Stimulated activated CD4-positive, alpha-beta T cell treated with anti-CD3 and anti-CD28 coated beads, TNF-alpha, amount 100 ng/mL, for 24 hours (primary cell): ENCODE measurements around the gene PA2G4.
"Not testable (repeated sequence)": the region's sequence is repeated elsewhere in the genome, so short reads cannot be mapped to it uniquely, and the experiment has no call there.

ENCODE experiments used
- DNase-seq, 3 experiments: peaks; one replicate each; pipeline ENCODE4 v3.0.0-alpha.2; 2020; ENCODE audit warnings: low read depth in 3 of 3

The PA2G4 gene

DNA sequence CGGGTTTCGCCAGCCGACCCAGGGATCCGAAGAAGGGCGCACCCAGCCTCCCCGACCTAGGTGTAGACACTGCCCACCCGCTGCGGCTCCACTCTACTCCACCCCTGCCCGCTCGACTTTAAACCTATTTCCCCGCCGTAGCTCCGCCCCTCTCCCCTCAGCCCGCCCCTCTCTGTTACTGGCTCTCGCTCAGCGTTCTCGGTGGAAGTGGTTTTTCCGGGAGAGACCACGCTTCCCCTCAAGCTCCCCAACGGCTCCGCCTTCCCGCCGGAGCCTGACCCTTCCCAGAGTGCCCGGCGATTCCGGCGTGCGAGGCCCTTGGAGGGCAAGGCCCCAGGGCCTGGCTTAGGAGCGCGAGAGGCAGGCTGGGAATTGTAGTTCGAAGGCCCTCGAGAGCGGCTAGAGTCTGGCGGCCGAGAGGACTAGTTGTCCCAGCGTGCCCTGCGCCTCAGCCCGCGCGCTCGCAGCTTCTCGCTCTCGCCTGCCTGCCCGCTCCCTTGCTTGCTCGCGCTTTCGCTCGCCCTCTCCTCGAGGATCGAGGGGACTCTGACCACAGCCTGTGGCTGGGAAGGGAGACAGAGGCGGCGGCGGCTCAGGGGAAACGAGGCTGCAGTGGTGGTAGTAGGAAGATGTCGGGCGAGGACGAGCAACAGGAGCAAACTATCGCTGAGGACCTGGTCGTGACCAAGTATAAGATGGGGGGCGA is at the start of gene PA2G4:
Gene PA2G4 (plus strand): TSS at position 451 of the 706 bp plus-strand sequence. CDS start 179 bp downstream, at position 630.
- peak; percentile 93 to 98 (median 94) for DNase-seq

DNA sequence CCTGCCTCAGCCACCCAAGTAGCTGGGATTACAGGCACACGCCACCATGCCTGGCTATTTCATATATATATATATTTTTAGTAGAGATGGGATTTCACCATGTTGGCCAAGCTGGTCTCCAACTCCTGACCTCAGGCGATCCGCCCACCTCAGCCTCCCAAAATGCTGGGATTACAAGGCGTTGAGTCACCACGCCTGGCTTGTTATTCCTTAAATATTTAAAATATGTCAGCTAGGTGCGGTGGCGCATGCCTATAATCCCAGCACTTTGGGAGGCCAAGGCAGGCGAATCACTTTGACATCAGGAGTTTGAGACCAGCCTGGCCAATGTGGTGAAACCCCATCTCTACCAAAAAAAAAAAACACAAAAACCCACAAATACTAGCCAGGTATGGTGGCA is 44.4 kb upstream of the PA2G4 start:
- not testable (repeated sequence) for DNase-seq

DNA sequence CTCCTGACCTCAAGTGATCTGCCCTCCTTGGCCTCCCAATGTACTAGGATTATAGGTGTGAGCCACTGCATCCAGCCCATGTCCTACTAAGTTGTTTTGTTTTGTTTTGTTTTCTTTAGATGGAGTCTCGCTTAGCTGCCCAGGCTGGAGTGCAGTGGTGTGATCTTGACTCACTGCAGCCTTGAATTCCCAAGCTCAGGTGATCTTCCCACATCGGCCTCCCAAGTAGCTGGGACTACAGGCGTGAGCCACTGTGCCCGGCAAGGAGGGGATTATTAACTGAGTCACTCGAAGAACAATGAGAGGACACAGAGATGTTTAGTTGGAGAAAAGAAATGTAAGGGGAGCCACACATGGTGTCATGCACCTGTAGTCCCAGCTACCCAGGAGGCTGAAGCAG is 42.4 kb upstream of the PA2G4 start:
- DNase-seq: no peak

DNA sequence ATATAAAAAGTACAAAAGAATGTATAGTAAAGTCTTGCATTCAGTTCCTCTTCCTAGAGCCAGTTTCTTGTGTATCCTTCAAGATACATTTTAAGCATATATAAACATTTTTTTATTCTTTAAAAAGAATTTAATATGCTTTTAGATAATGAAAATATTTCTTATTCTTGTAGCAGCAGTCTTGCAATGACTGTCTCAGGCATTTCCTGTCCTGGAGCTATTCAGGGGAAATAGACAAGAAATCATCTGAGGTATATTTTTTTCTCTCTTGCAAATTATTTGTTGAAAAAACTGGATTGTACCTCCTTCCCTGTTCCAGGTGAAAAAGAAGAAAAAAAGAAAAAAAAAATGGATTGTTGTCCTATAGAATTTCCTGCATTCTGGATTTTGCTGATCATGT is 41.4 kb upstream of the PA2G4 start:
- DNase-seq: no peak

DNA sequence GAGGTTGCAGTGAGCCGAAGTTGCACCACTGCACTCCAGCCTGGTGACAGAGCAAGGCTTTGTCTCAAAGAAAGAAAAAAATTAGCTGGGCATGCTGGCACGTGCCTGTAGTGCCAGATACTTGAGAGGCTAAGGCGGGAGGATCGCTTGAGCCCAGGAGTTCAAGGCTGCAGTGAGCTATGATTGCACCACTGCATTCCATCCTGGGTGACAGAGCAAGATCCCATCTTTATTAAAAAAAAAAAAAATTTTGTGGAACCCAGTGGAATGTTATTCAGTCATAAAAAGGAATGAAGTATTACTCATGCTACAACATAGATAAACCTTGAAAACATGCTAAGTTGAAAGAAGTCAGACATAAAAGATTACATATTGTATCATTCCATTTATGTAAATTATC is 32.7 kb upstream of the PA2G4 start:
- DNase-seq: no peak

DNA sequence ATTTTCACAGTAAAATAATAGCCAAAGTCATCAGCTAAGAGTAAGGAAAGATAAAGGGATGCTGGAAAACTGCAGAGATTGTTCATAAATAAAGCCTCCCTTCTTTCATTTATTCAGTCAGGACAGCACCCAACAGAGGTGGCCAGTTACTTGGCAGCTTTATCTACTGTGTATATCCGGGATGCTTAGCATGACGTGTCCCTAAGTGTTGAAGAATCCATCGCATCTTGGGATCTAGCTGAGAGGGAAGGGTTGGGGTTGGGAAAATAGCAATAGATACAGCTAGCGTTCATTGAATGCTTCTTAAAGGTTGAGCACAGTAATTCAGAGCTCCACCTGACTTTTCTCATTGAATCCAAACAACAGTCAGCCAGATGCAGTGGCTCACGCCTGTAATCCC is 30.0 kb upstream of the PA2G4 start:
- no peak for DNase-seq

DNA sequence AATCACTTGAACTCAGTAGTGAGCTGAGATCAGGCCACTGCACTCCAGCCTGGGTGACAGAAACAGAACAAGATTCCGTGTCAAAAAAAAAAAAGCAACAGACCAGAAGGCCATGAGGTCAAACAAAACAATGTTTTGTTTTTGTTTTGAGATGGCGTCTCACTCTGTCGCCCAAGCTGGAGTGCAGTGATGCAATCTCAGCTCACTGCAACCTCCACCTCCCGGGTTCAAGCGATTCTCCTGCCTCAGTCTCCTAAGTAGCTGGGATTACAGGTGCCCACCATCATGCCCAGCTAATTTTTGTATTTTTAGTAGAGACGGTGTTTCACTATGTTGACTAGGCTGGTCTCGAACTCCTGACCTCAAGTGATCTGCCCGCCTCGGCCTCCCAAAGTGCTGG is 26.4 kb upstream of the PA2G4 start:
- DNase-seq: not testable (repeated sequence)

DNA sequence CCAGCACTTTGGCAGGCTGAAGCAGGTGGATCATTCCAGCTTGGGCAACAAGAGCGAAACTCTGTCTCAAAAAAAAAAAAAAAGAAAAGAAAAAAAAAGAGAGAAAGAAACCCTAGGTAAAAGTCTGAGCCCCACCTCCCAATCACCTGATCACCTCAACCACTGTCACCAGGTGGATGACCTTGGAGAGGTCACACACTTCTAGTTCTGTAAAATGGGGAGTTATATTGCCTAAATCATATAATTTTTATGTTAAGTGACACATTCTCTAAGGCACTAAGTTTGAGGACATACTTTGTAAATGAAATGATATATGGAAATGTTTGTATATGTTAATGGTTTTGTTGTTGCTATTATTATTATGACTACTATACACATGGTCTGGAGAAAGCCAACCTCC is 25.9 kb upstream of the PA2G4 start:
- DNase-seq: no peak

DNA sequence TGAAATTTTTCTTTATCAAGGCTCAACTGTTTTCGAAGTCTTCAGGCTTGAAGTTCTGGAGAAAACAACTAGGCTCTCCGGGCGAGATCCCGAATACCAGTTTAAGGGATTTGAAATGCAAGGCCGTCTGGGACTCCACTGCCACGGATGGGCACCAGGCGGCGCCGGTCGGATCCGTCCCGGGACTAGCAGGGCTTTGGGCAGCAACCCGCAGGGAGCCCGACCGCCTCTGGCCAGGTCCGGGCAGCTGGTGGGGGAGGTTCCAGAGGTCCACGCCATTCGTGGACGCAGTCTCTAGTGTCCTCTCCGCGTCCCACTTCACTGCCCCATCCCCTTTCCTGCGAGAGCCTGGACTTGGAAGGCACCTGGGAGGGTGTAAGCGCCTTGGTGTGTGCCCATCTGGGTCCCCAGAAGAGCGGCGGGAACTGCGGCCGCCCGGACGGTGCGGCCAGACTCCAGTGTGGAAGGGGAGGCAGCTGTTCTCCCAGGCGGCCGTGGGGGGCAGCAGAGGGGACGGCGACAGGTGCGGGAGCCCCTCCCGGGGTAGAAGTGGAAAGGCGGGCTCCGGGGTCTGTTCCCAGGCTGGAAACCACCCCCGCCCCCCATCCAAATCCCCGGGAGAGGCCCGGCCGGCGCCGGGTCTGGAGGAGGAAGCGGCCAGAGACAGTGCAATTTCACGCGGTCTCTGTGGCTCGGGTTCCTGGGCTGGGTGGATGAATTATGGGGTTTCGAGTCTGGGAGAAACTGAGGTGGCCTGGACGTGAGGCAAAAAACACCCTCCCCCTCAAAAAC is 25.2 kb upstream of the PA2G4 start:
- DNase-seq: peak in 2 of 3 experiments; percentile 11 to 54

DNA sequence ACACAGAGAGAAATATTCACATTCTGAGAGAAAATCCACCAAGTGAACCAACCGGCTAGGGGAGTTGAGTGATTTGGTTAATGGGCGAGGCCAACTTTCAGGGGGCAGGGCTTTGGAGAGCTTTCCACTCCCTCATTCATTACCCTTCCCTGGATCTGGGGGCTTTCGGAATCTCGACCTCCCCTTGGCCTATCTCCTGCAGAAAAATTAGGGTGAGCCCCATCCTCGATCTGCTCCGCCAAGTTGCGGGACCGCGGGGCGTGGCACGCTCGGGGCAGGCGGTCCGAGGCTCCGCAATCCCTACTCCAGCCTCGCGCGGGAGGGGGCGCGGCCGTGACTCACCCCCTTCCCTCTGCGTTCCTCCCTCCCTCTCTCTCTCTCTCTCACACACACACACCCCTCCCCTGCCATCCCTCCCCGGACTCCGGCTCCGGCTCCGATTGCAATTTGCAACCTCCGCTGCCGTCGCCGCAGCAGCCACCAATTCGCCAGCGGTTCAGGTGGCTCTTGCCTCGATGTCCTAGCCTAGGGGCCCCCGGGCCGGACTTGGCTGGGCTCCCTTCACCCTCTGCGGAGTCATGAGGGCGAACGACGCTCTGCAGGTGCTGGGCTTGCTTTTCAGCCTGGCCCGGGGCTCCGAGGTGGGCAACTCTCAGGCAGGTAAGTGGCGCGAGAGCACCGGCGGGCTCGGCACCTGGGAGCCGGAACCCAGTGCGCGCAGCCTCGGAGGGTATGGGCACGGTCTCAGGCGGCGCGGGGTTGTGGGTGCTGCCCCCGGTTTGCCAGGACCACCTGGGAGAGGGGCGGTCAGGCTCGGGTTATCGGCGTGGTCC is 24.4 kb upstream of the PA2G4 start, which contains the start of gene ERBB3:
Gene ERBB3 (plus strand): TSS at position 443 of the 833 bp plus-strand sequence. CDS start 136 bp downstream, at position 579.
- DNase-seq: peak; percentile 22 to 76 (median 53)

DNA sequence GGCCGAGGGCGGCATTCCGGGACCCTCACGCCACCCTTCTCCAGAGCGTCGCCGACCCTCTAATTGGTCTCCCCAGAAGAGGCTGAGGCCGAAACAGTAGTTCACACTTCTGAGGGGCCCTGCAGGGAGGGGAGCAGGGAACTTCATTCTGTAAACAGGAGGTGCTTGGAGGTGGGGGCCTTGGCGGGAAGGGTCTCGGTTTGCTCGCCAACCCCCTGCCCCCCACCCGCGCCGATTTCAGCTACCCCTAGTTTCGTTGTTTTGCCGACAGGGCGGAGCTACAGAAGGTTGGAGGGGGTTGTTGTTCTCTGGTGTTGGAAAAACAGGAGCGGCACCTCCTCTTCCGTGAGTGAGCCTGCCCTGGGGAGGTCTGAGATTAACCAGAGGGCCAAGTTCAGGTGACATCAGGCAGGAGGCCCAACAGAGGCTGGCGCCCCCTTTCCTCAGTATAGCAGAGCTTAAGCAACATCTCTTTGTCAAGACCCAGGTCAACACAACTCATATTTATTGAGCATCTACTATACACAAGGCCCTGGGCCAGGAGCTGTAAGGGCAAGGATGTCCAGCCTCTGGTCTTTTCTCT is 23.7 kb upstream of the PA2G4 start:
- no peak for DNase-seq

DNA sequence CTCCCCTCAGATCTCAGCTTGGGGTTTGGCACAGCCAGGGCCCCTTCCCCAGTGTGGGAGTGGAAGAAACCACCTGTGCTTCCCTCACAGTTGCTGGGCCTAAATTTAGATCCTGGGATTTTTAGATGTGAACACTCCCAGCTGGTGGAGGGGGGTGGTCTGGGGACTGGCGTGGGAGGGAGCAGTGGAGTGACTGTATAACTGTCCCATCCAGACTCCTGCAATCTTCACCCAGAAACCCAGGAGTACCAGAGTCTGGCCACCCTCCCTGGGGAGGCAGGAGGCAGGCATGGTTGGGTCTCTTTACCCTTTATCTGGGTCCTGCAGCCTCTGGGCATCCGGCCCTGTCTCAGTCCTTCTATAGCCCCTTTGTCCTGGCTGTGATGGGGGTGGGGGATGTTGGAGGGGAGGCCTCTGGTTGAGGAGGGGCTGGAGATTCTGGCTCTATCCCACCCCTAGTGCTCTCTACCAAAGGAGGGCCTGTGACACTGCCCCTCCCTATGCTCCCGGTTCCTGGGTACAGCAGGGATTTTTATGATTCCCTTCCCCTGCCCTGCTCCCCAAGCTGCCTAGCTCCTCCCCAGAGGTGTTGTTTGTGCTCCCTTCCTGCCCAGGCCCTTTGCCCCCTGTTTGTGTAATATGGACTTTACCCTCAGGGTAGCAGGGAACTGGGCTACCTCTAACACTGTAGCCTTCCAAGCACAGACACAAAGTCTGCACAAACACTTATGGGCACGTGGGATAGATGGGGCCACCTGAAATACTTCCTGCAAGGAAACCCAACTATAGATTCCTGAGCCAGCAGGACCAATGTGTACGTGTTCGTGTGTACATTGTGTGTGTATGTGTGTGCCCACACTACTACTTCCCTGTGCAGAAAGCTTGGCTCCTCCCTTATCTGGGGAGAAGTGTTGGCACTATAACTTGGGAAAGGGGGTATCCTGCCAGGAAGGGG is 22.7 kb upstream of the PA2G4 start:
- DNase-seq: no peak

DNA sequence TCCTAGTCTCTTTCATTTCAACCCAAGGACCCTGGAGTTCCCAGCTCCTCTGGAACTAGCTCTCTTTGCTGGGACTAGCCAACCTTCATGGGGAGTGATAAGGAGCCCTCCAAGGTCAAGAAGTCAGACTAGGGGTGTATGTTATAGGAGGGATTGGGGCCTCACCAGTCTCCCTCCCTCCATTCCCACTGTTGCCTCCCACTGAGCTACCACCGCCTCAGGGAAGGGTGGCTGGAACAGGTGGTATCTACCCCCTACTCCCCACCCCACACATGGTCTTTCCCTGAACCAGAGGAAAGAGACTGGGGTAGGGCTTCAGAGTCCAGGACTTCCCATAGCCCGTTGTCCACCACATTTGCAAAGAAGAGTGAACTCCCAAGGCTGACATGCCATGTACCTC is 22.0 kb upstream of the PA2G4 start:
- DNase-seq: no peak

DNA sequence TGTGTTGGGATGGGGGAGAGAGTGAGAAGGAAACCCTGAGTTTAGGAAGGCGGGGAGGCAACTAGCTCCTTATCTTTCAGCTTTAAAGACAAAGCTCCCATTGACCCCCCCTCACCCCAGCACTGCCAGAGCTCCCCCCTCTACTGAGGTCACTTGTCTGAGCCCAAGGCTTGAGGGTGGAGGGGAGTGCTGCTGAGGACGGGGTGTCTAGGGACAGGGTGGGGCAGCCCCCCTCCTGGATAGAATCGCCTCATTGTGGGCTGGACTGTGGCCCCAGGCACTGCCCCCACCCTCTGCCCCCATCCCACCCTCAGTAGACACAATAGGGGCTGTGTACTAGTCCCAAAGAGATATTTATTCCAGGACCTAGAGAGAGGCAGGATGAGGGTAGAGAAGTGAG is 21.4 kb upstream of the PA2G4 start:
- no peak for DNase-seq

DNA sequence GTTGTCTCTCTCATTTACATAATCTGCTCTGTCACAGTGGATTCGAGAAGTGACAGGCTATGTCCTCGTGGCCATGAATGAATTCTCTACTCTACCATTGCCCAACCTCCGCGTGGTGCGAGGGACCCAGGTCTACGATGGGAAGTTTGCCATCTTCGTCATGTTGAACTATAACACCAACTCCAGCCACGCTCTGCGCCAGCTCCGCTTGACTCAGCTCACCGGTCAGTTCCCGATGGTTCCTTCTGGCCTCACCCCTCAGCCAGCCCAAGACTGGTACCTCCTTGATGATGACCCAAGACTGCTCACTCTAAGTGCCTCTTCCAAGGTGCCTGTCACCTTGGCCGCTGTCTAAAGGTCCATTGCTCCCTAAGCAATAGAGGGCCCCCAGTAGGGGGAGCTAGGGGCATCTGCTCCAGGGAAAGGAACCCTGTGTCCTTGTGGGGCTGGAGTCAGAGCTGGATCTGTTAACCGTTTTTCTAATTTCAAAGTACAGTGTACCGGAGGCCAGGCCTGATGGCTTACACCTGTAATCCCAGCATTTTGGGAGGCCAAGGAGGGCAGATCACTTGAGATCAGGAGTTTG is 19.3 kb upstream of the PA2G4 start:
- peak in 1 of 3 experiments; percentile 20 for DNase-seq

DNA sequence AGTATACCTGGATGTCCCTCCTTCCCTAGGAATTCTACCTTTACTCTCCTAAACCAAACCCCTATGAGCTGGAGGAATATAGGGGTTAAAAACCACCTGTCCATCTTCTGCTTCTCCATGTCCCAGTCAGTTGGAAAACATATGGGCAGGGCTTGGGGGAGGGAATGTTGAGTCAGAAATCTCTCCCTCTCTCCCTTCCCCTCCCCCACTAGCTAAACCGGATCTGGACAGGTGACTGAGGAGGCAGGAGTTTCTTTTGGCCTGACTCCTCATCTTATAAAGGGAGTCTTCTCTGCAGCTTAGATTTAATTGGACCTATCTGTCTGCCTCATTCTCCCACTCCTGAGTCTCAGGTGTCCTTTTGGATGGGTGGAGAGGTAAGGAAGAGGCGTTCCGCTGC is 18.3 kb upstream of the PA2G4 start:
- DNase-seq: no peak

DNA sequence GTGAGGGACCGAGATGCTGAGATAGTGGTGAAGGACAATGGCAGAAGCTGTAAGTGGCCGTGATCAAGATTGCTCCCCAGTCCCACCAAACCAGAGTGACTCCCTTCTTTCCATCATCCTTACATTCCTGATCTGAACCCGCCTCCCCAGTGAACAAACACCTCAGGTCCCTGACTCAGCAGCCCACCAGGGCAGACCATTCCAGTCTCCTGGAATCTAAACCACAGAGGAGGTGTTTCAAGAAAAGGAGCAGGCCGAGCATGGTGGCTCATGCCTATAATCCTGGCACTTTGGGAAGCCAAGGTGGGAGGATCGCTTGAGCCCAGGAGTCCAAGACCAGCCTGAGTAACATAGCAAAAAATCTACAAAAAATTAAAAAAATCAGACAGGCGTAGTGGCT is 17.8 kb upstream of the PA2G4 start:
- no peak for DNase-seq

DNA sequence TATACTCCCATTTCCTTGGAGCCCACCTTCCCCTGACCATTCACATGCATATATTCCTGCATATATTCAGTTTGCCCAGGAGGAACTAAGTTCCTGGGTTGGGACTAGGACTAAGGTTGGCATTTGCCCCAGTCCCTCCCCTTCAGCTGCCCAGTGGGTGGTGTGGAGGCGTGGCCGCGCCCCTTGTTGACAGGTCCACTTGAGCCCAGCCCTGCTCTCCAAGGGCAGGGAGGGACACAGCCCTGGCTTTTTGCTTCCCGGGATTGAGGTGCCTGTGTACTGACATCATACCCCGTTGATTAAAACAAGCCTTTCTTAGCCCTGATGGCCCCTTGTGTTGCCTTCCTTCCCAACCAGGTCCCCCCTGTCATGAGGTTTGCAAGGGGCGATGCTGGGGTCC is 17.1 kb upstream of the PA2G4 start:
- DNase-seq: no peak

DNA sequence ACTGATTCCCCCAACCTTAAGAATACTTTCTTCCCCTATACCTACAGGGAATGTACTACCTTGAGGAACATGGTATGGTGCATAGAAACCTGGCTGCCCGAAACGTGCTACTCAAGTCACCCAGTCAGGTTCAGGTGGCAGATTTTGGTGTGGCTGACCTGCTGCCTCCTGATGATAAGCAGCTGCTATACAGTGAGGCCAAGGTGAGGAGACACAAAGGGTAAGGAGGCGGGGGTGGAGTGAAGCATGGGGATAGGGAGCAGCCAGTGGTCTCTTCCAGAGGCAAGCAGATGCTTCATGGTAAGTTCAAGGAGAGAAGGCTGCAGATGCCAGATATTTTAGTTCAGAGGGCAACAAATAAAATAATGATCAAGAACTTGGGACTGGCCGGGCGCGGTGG is 6.6 kb upstream of the PA2G4 start:
- no peak for DNase-seq

DNA sequence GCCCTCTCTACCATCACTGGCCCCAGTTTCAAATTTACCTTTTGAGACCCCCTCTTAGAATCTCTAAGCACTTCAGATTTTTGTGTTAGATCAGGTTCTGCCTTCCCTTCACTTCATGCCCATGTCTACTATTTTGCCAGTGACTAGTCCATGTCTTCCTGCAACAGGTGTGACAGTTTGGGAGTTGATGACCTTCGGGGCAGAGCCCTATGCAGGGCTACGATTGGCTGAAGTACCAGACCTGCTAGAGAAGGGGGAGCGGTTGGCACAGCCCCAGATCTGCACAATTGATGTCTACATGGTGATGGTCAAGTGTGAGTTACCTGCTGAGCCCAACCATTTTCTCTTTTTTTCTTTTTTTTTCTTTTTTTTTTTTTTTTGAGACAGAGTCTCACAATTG is 5.8 kb upstream of the PA2G4 start:
- DNase-seq: no peak
